MM.1S (cell line): Measurements from ENCODE around the gene GNA14.

ENCODE experiments used
- CTCF ChIP-seq: fragments of 300-600 bp; sonication (generic); IDR thresholded peaks from 2 replicates; pipeline ENCODE4 v1.5.1; 2016; ENCODE audit warnings: antibody characterized with exemption, low read length, mixed read lengths
- EZH2 ChIP-seq: fragments of 300-600 bp; sonication (generic); optimal IDR thresholded peaks from 2 replicates; pipeline ENCODE3; 2017; ENCODE audit warnings: low read depth, mild to moderate bottlenecking, antibody characterized with exemption, low read length, mixed read lengths
- EZH2phosphoT487 ChIP-seq: fragments of 300-600 bp; sonication (generic); IDR thresholded peaks from 2 replicates; pipeline ENCODE4 v1.6.1; 2018; ENCODE audit warnings: antibody characterized with exemption, low read length

GRCh38 chr9:77604316-77604715 is 43.8 kb downstream of the GNA14 start:
- no peak for TF ChIP-seq CTCF
- TF ChIP-seq EZH2, result no peak
- no peak for TF ChIP-seq EZH2phosphoT487
